GM21529 (cell line): ENCODE results near the gene ZIC5.

Source experiments
- ATAC-seq: cut with Tn5 transposase; IDR thresholded peaks from one replicate; pipeline ENCODE4 v1.9.1; 2021; ENCODE audit not compliant: unreplicated experiment

ZIC5 gene

GRCh38 chr13:99987154-99988019 is 15.8 kb upstream of the ZIC5 start:
- ATAC-seq = no peak

GRCh38 chr13:99986741-99987140 is 15.2 kb upstream of the ZIC5 start:
- no peak for ATAC-seq

GRCh38 chr13:99985886-99986527 is 14.4 kb upstream of the ZIC5 start:
- ATAC-seq = no peak

GRCh38 chr13:99985241-99985874 is 13.8 kb upstream of the ZIC5 start:
- no peak for ATAC-seq

GRCh38 chr13:99984461-99985240 is 13.1 kb upstream of the ZIC5 start:
- ATAC-seq = no peak

GRCh38 chr13:99983499-99984401 is 12.2 kb upstream of the ZIC5 start:
- no peak for ATAC-seq

GRCh38 chr13:99982731-99983498 is 11.3 kb upstream of the ZIC5 start:
- no peak for ATAC-seq

GRCh38 chr13:99982036-99982730 is 10.6 kb upstream of the ZIC5 start:
- no peak for ATAC-seq

GRCh38 chr13:99981735-99982035 is 10.1 kb upstream of the ZIC5 start, which contains the start of gene ZIC2:
TSS of gene ZIC2 (plus strand) at chr13:99981784. CDS start at chr13:99982065, 281 bp downstream.
- ATAC-seq = no peak

GRCh38 chr13:99980824-99981734 is 9.5 kb upstream of the ZIC5 start:
- ATAC-seq = no peak

GRCh38 chr13:99980201-99980823 is 8.7 kb upstream of the ZIC5 start:
- ATAC-seq = no peak

GRCh38 chr13:99979453-99980200 is 8.1 kb upstream of the ZIC5 start:
- ATAC-seq = no peak

- ATAC-seq = no peak
These were observed 7.4 kb upstream of the ZIC5 start for GRCh38 chr13:99978799-99979452.

GRCh38 chr13:99977912-99978798 is 6.6 kb upstream of the ZIC5 start:
- no peak for ATAC-seq

- no peak for ATAC-seq
These were observed 5.9 kb upstream of the ZIC5 start for GRCh38 chr13:99977334-99977911.
